ENCODE results near the gene GIMD1. TPM values are rescaled to one million over a fixed set of nuclear protein-coding genes. Genes with fewer than 3 reads are reported as not detected.
A peak's percentile ranks its signal among the peaks of the same experiment; 100 is the strongest.
"Not testable (repeated sequence)": the region's sequence is repeated elsewhere in the genome, so short reads cannot be mapped to it uniquely, and the experiment has no call there.

The GIMD1 gene
- total RNA-seq, 1 donor from 2014 or later, result not detected

GRCh38 chr4:106329041-106329618 lies 39.4 kb downstream of the GIMD1 start:
- H3K4me3 Mint-ChIP-seq, result no peak overlapping the region
- peak; percentile 71 for TF ChIP-seq CTCF (IDR thresholded peaks at IDR 0.05; ENCODE audit: unreplicated experiment)
- H3K27me3 Mint-ChIP-seq (ENCODE audit: low read depth), result no peaks in the 10 kb centered on the region
- no peak for DNase-seq (ENCODE audit: low spot score in 2 of 2, unreplicated experiment in 2 of 2)
- H3K9me3 Mint-ChIP-seq, result no peaks in the 10 kb centered on the region
- peaks cover 32% of the 10 kb centered on the region for H3K36me3 Mint-ChIP-seq
- H3K4me1 Mint-ChIP-seq, result no peaks in the 10 kb centered on the region
- H3K27ac Mint-ChIP-seq, result no peak overlapping the region

GRCh38 chr4:106325800-106326199 lies 42.8 kb downstream of the GIMD1 start:
- H3K4me1 Mint-ChIP-seq, result peaks cover 4% of the 10 kb centered on the region
- no peak overlapping the region for H3K27ac Mint-ChIP-seq
- no peak for DNase-seq (ENCODE audit: low spot score in 2 of 2, unreplicated experiment in 2 of 2)
- H3K36me3 Mint-ChIP-seq, result peaks cover 20% of the 10 kb centered on the region
- no peaks in the 10 kb centered on the region for H3K9me3 Mint-ChIP-seq
- no peaks in the 10 kb centered on the region for H3K27me3 Mint-ChIP-seq (ENCODE audit: low read depth)
- TF ChIP-seq CTCF (IDR thresholded peaks at IDR 0.05; ENCODE audit: unreplicated experiment), result no peak
- no peak overlapping the region for H3K4me3 Mint-ChIP-seq

GRCh38 chr4:106323119-106323518 lies 45.5 kb downstream of the GIMD1 start:
- Mint-ChIP-seq H3K4me1 (peaks cover 8% of the 10 kb centered on the region), H3K27me3 (ENCODE audit: low read depth) (no peaks in the 10 kb centered on the region), H3K27ac (no peak overlapping the region), H3K36me3 (peaks cover 23% of the 10 kb centered on the region), H3K9me3 (peaks cover 5% of the 10 kb centered on the region), H3K4me3 (no peak overlapping the region)
- TF ChIP-seq CTCF (IDR thresholded peaks at IDR 0.05; ENCODE audit: unreplicated experiment), result no peak
- no peak for DNase-seq (ENCODE audit: low spot score in 2 of 2, unreplicated experiment in 2 of 2)

GRCh38 chr4:106321814-106322213 lies 46.8 kb downstream of the GIMD1 start:
- H3K4me3 Mint-ChIP-seq, H3K9me3 Mint-ChIP-seq: not testable (repeated sequence)

GRCh38 chr4:106321168-106321567 lies 47.4 kb downstream of the GIMD1 start:
- not testable (repeated sequence) for DNase-seq (ENCODE audit: low spot score in 2 of 2, unreplicated experiment in 2 of 2); H3K4me3 Mint-ChIP-seq; H3K9me3 Mint-ChIP-seq

More at GRCh38 chr4:106321814-106322213, 46.8 kb downstream of the GIMD1 start:
- peaks cover 18% of the 10 kb centered on the region for H3K36me3 Mint-ChIP-seq
- DNase-seq (ENCODE audit: low spot score in 2 of 2, unreplicated experiment in 2 of 2); H3K27me3 Mint-ChIP-seq (ENCODE audit: low read depth); H3K4me1 Mint-ChIP-seq; H3K27ac Mint-ChIP-seq: not testable (repeated sequence)

GRCh38 chr4:106320235-106320634 lies 48.3 kb downstream of the GIMD1 start:
- H3K27ac Mint-ChIP-seq, result no peak overlapping the region
- peaks cover 18% of the 10 kb centered on the region for H3K36me3 Mint-ChIP-seq
- H3K4me3 Mint-ChIP-seq, result no peak overlapping the region
- TF ChIP-seq CTCF (IDR thresholded peaks at IDR 0.05; ENCODE audit: unreplicated experiment), result no peak
- DNase-seq (ENCODE audit: low spot score in 2 of 2, unreplicated experiment in 2 of 2), result no peak
- H3K9me3 Mint-ChIP-seq, result peaks cover 5% of the 10 kb centered on the region
- peaks cover 11% of the 10 kb centered on the region for H3K4me1 Mint-ChIP-seq
- no peaks in the 10 kb centered on the region for H3K27me3 Mint-ChIP-seq (ENCODE audit: low read depth)

More at GRCh38 chr4:106321168-106321567, 47.4 kb downstream of the GIMD1 start:
- not testable (repeated sequence) for H3K27ac Mint-ChIP-seq; H3K4me1 Mint-ChIP-seq; H3K27me3 Mint-ChIP-seq (ENCODE audit: low read depth)
- H3K36me3 Mint-ChIP-seq, result peaks cover 18% of the 10 kb centered on the region

GRCh38 chr4:106318511-106318910 lies 50.1 kb downstream of the GIMD1 start:
- no peak for TF ChIP-seq CTCF (IDR thresholded peaks at IDR 0.05; ENCODE audit: unreplicated experiment)
- Mint-ChIP-seq H3K4me1 (peaks cover 23% of the 10 kb centered on the region), H3K27me3 (ENCODE audit: low read depth) (no peaks in the 10 kb centered on the region), H3K4me3 (no peak overlapping the region), H3K9me3 (peaks cover 5% of the 10 kb centered on the region), H3K27ac (no peak overlapping the region), H3K36me3 (peaks cover 18% of the 10 kb centered on the region)
- no peak for DNase-seq (ENCODE audit: low spot score in 2 of 2, unreplicated experiment in 2 of 2)

Data from mesothelial cell of epicardium (in vitro differentiated cells).